GM21717 (cell line): ENCODE measurements around the gene HSPA1B.
"Not testable (repeated sequence)": the region's sequence is repeated elsewhere in the genome, so short reads cannot be mapped to it uniquely, and the experiment has no call there.

ENCODE experiments used
- ATAC-seq: cut with Tn5 transposase; IDR thresholded peaks from one replicate; pipeline ENCODE4 v1.9.1; 2021; ENCODE audit warnings: mild to moderate bottlenecking, moderate library complexity; ENCODE audit not compliant: unreplicated experiment

The HSPA1B gene

DNA sequence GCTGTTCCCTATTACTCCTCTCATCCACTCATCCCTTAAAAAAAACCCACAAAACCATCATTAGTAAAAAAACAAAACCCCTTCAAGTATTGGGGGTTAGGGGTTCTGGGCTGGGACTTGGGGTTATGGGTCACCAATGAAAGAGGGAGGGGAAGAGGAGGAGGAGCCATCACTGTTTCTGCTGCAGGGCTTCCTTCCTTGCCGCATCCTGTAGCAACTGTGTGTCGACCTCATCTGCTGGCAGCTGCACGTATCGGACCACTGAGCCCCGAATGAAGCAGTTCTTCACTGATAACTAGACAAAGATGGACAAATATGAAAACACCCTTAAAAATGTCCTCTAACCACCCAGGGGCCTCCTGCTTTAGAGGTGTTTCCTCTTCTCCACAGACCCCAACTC lies 29.9 kb upstream of the HSPA1B start:
- no peak for ATAC-seq

DNA sequence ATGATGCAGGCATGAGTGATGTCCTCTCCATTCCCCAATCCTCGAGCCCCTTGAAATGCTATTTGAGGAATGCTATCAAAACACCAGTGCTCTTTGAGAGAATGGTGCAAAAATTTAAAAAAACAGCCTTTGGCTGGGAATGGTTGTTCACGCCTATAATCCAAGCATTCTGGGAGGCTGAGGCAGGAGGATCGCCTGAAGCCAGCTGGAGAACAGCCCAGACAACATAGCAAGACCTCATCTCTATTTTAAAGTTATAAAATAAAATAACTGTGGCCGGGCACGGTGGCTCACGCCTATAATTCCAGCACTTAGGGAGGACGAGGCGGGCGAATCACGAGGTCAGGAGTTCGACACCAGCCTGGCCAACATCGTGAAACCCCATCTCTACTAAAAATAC lies 27.8 kb upstream of the HSPA1B start:
- ATAC-seq, result no peak

- ATAC-seq, result not testable (repeated sequence)
Observed at GRCh38 chr6:31801031-31801927, 26.3 kb upstream of the HSPA1B start.

GRCh38 chr6:31805939-31806469 lies 21.5 kb upstream of the HSPA1B start:
- ATAC-seq, result peak; percentile 14

- ATAC-seq, result peak; percentile 75
Observed at GRCh38 chr6:31806470-31807272, 20.9 kb upstream of the HSPA1B start, which contains the start of gene LSM2. Gene LSM2, minus strand, starts transcription at chr6:31806966. Its CDS starts 209 bp downstream, at chr6:31806757.

- ATAC-seq, result not testable (repeated sequence)
Observed at GRCh38 chr6:31808599-31808998, 18.9 kb upstream of the HSPA1B start.

DNA sequence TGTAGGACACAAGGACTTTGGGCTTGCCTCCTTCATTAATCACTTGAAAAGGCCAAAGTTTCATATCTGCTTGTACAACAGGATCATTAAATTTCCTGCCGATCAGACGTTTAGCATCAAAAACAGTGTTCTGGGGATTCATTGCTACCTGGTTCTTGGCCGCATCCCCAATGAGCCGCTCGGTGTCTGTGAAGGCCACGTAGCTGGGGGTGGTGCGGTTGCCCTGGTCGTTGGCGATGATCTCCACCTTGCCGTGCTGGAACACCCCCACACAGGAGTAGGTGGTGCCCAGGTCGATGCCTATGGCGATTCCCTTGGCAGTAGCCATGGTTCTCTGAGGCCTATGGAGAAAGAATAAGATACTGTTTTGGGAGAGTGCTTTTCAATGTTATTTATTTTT lies 15.9 kb upstream of the HSPA1B start:
- ATAC-seq, result no peak

DNA sequence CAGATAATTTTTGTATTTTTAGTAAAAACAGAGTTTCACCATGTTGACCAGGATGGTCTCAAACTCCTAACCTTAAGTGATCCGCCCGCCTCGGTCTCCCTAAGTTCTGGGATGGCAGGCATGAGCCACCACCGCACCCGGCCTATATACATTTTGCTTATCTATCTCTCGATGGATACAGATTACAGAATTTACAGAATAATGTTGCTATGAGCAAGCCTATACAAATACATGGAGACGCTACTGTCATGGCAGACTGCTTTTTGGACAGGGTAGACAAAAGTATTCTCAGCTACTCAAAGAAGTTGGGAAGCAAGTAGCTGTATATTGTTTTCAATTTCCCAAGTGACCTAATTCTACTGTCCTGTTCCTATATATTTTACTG lies 14.1 kb upstream of the HSPA1B start:
- no peak for ATAC-seq

DNA sequence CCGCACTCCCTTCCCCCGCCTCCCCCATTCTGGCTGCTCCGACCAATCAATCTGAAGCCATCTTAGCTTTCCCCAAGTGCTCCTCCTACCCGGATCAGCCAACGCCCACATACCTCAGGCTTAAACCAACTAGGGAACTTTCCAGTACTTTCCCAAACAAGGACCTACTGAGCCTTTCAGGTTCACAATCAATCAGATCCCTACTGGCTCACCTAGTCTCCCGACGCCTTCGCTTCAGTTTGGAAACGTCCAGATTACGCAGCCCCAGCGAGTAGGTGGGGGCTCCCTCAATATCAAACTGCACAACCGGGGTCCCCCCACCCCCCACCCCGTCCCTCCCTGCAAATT lies 12.9 kb upstream of the HSPA1B start:
- ATAC-seq, result no peak

GRCh38 chr6:31815025-31815838 lies 12.3 kb upstream of the HSPA1B start, which contains the start of the genes HSPA1A and HSPA1L:
Gene HSPA1A, plus strand, starts transcription at chr6:31815543. Its CDS starts 214 bp downstream, at chr6:31815757.
Gene HSPA1L, minus strand, starts transcription at chr6:31815283. Its CDS starts 3,311 bp downstream, at chr6:31811972.
- ATAC-seq, result no peak

DNA sequence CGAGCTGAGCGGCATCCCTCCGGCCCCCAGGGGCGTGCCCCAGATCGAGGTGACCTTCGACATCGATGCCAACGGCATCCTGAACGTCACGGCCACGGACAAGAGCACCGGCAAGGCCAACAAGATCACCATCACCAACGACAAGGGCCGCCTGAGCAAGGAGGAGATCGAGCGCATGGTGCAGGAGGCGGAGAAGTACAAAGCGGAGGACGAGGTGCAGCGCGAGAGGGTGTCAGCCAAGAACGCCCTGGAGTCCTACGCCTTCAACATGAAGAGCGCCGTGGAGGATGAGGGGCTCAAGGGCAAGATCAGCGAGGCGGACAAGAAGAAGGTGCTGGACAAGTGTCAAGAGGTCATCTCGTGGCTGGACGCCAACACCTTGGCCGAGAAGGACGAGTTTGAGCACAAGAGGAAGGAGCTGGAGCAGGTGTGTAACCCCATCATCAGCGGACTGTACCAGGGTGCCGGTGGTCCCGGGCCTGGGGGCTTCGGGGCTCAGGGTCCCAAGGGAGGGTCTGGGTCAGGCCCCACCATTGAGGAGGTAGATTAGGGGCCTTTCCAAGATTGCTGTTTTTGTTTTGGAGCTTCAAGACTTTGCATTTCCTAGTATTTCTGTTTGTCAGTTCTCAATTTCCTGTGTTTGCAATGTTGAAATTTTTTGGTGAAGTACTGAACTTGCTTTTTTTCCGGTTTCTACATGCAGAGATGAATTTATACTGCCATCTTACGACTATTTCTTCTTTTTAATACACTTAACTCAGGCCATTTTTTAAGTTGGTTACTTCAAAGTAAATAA lies 10.2 kb upstream of the HSPA1B start:
- ATAC-seq, result not testable (repeated sequence)

GRCh38 chr6:31817929-31818511 lies 9.5 kb upstream of the HSPA1B start:
- not testable (repeated sequence) for ATAC-seq

DNA sequence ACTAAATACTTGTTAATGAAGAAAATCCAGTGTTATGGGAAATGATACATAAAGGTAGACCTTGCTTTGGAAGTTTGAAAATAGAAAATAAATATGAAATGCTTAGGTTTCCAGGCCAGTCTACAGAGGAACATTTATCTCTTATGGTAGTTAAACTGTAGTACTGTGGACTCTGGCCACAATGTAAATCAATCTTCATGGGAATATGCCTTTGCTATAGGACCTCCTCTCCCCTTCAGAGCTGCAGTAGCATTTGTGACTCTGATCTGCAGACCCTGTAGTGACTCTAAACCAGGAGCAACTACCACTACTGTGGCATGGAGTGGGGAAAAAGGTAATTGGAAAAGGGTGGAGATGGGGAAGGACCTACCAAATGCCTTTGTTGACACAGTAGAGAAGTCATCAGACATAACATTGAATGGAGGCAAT lies 7.7 kb upstream of the HSPA1B start:
- ATAC-seq, result no peak

DNA sequence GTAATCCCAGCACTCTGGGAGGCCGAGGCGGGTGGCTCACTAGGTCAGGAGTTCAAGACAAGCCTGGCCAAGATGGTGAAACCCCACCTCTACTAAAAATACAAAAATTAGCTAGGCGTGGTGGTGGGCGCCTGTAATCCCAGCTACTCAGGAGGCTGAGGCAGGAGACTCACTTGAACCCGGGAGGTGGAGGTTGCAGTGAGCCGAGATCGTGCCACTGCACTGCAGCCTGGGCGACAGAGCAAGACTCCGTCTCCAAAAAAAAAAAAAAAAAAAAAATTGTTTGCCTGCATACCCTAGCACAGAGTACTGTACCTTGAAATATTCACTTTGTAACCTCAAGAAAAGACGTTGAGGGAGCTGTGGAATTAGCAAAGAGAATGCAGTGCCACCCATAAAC lies 7.1 kb upstream of the HSPA1B start:
- not testable (repeated sequence) for ATAC-seq

GRCh38 chr6:31821301-31822035 lies 6.1 kb upstream of the HSPA1B start:
- ATAC-seq, result no peak

DNA sequence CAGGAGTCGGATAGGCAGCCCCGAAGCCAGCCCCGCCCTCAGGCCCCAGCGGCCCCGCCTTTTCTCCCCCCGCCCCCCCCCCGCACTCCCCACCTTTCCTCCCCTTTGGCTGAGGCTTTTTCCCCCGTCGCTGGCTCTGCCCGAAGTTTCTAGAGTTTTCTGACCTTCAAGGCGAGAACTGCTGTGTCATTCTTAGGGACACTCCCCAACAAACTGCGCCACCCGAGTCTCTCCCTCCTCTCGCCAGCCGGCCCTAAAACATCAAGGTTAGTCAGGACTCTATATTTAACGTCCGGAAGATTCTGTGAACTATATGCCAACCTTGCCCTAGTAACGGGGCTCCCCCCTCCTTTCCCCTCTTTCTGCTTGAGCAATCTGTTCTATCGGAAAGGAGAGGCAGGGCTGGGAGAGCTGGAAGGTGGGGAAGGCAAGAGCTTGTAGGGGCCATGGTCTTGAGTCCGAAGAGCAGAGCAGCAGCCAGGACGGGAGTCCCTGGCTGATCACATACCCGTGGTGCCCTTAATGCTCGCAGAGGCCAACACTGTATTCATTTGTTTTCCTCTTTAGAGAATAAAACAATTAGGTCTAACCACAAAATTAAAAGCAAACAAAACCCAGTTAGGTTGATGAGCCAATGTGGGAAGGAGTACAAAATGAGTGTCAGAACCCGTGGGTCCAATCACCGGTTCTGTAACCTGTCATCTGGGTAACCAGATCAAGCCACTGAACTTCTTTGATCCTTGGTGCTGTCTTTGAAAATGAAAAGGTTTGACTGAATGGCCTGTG lies 5.3 kb upstream of the HSPA1B start:
- ATAC-seq, result no peak

DNA sequence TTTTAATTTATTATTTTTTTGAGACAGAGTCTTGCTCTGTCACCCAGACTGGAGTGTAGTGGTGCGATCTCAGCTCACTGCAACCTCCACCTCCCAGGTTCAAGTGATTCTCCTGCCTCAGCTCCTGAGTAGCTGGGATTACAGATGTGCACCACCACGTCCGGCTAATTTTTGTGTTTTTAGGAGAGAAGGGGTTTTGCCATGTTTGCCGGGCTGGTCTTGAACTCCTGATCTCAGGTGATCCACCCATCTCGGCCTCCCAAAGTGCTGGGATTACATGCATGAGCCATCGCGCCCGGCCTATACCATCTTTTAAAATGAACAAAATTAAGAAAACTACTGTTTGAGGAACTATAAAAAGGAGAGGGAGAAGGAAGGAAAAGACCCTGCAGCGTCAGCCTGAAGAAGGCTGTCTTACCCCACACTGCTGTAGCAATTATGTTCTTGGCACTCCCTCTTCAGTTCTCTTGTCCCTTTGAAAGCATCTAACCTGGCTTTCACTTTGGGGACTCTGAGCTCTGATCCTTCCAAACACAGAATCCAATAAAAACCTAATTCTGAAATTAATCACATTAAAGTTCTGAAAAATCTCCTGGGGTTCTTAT lies 3.8 kb upstream of the HSPA1B start:
- ATAC-seq, result not testable (repeated sequence)
